SU-DHL-6 (cell line): ENCODE measurements around the gene MX1.

Experiments
- H2AFZ ChIP-seq: fragments of 200-600 bp; sonication (generic); 2 replicates; pipeline ENCODE4 v1.6.1; 2014; ENCODE audit warnings: low read depth, mild to moderate bottlenecking, moderate library complexity, mixed read lengths, antibody characterized with exemption, low read length; ENCODE audit not compliant: severe bottlenecking
- H3F3A ChIP-seq: fragments of 200-600 bp; shearing (Covaris generic); 2 replicates; pipeline ENCODE4 v1.6.0; 2016; ENCODE audit warnings: antibody characterized with exemption, mild to moderate bottlenecking; ENCODE audit not compliant: insufficient read depth
- H3K27ac ChIP-seq: fragments of 200-600 bp; sonication (generic); 2 replicates; pipeline ENCODE4 v1.5.1; 2016; ENCODE audit warnings: low read depth, mild to moderate bottlenecking, low read length, moderate library complexity, mixed read lengths
- H3K27me3 ChIP-seq: fragments of 200-600 bp; sonication (generic), shearing (Covaris generic); 2 replicates; pipeline ENCODE4 v1.6.0; 2014; ENCODE audit warnings: mild to moderate bottlenecking, low read length
- H3K36me3 ChIP-seq: fragments of 200-600 bp; sonication (generic); 2 replicates; pipeline ENCODE4 v1.6.1; 2014; ENCODE audit warnings: mild to moderate bottlenecking, low read length, mixed read lengths
- H3K4me2 ChIP-seq: fragments of 300-600, 200-600 bp; shearing (Covaris generic), sonication (generic); 2 replicates; pipeline ENCODE4 v1.6.0; 2014; ENCODE audit warnings: low read length, low read depth, mild to moderate bottlenecking; ENCODE audit not compliant: poor library complexity, severe bottlenecking
- H3K4me3 ChIP-seq: fragments of 200-600 bp; sonication (generic); 2 replicates; pipeline ENCODE4 v1.5.1; 2014; ENCODE audit warnings: antibody characterized with exemption, low read length, mild to moderate bottlenecking, mixed read lengths; ENCODE audit not compliant: insufficient read depth, poor library complexity, severe bottlenecking
- H3K79me2 ChIP-seq: fragments of 200-600 bp; sonication (generic); 2 replicates; pipeline ENCODE4 v1.6.1; 2014; ENCODE audit warnings: mild to moderate bottlenecking, low read length, moderate library complexity; ENCODE audit not compliant: insufficient read depth
- H3K9ac ChIP-seq: fragments of 200-600 bp; sonication (generic); 2 replicates; pipeline ENCODE4 v1.7.0; 2014; ENCODE audit warnings: mild to moderate bottlenecking, low read length
- H3K9me2 ChIP-seq: fragments of 200-600 bp; sonication (generic); replicated peaks from 2 replicates; pipeline ENCODE4 v1.6.1; 2014; ENCODE audit warnings: low read length; ENCODE audit not compliant: insufficient read depth
- H3K9me3 ChIP-seq: fragments of 200-600 bp; sonication (generic); 2 replicates; pipeline ENCODE4 v1.6.1; 2014; ENCODE audit warnings: low read length, mixed read lengths; ENCODE audit not compliant: insufficient read depth
- H4K20me1 ChIP-seq: fragments of 200-600 bp; sonication (generic); 2 replicates; pipeline ENCODE4 v1.6.1; 2014; ENCODE audit warnings: low read depth, mild to moderate bottlenecking, antibody characterized with exemption, low read length, moderate library complexity, mixed read lengths
- EZH2phosphoT487 ChIP-seq: fragments of 200-600 bp; sonication (generic), shearing (Covaris generic); conservative IDR thresholded peaks from 2 replicates; pipeline ENCODE4 v1.6.1; 2018; ENCODE audit warnings: mild to moderate bottlenecking, antibody characterized with exemption, low read length, moderate library complexity, mixed read lengths
- TF ChIP-seq, protein P1 (sequence below): fragments of 200-600 bp; sonication (generic); IDR thresholded peaks from one replicate; pipeline ENCODE4 v1.5.1; 2017; ENCODE audit warnings: antibody characterized with exemption, mild to moderate bottlenecking, low read length, moderate library complexity; ENCODE audit not compliant: insufficient read depth, poor library complexity, severe bottlenecking

MX1 gene

DNA sequence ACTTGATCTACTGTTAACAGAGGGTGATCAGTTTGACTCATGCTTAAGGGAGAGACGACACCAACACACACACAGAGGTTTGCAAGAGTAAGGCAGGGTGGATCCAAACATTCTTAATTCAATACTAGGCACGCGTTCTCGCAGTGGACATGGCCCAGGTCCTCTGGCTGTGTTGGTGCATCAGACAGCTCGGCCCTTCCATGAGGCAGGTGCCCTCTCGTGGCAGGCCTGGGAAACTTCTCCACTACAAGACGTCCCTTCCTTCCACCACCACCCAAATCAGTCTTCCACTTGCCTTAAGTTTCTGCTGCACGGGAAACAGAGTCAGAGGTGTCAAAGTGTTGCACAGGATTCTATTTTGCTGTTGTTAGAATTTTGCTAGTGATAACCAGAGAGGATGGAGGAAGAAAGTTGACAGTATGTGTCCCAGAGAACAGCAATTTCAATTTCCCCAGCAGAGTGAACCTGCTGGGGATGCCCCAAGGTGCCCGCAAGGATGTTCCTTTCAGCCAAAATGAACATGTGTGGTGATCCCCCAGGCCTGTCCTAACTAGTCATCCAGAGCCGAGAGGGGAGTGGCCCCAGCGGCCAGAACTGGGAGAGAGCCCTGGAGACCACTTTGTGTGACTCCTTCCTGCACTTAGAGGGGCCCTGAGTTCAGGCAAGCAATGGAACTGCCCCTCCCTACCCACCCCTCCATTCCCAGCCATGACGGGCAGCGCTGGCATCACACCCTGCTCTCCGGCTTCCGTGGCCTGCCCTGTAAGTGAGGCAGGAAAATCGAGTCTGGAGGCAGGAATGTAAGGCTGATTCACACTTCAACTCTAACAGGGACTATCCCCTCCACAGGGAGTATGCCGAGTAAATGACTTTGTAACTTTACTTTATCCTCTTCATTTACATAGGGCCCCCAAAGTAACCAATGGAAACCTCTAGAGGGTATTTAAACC is 34.8 kb downstream of the MX1 start:
- Histone ChIP-seq H3K9me3 (no peaks in the 10 kb centered on the region), H3K79me2 (no peaks in the 10 kb centered on the region), H3K9ac (no peak overlapping the region), H4K20me1 (no peaks in the 10 kb centered on the region), H2AFZ (no peak overlapping the region), H3K36me3 (no peaks in the 10 kb centered on the region), H3K4me3 (no peak overlapping the region), H3F3A (no peaks in the 10 kb centered on the region), H3K27ac (no peak overlapping the region), H3K27me3 (no peaks in the 10 kb centered on the region), H3K9me2 (no peaks in the 10 kb centered on the region), H3K4me2 (no peak overlapping the region)
- TF ChIP-seq, protein P1, sequence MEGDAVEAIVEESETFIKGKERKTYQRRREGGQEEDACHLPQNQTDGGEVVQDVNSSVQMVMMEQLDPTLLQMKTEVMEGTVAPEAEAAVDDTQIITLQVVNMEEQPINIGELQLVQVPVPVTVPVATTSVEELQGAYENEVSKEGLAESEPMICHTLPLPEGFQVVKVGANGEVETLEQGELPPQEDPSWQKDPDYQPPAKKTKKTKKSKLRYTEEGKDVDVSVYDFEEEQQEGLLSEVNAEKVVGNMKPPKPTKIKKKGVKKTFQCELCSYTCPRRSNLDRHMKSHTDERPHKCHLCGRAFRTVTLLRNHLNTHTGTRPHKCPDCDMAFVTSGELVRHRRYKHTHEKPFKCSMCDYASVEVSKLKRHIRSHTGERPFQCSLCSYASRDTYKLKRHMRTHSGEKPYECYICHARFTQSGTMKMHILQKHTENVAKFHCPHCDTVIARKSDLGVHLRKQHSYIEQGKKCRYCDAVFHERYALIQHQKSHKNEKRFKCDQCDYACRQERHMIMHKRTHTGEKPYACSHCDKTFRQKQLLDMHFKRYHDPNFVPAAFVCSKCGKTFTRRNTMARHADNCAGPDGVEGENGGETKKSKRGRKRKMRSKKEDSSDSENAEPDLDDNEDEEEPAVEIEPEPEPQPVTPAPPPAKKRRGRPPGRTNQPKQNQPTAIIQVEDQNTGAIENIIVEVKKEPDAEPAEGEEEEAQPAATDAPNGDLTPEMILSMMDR, result peak; percentile 55
- no peak for TF ChIP-seq EZH2phosphoT487

DNA sequence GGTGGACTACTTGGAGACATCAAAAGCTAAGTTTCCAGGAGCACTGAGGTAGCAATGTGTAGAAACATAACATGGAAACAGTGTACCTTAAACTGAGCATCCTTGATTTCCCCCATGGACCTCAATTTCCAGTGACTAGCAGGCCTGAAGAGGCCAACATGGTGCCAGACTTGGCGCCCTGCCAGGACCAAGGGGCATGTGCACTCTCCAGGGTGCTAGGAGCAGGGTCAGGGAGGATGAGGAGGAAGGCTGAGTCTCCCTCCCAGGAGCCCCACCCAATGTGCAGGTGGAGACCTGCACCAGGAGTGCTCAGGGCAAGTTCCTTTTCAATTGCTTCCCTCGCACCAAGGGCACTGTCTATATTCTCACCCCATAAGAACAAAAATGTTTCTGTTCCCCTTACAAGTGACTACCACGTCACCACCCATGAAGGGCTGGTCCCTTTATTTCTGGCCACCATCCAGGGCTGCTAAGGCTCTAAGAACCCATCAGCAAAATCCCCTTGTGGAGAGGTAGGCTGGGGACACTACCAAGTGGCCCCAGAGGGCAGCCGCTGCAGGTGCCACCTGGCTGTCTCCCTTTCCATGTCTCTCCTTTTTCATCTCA is 39.2 kb downstream of the MX1 start:
- H3K27me3 ChIP-seq, result no peaks in the 10 kb centered on the region
- H3K4me3 ChIP-seq, result no peak overlapping the region
- no peaks in the 10 kb centered on the region for H3F3A ChIP-seq
- no peaks in the 10 kb centered on the region for H3K79me2 ChIP-seq
- H3K4me2 ChIP-seq, result no peak overlapping the region
- H4K20me1 ChIP-seq, result no peaks in the 10 kb centered on the region
- H3K36me3 ChIP-seq, result no peaks in the 10 kb centered on the region
- H3K27ac ChIP-seq, result no peak overlapping the region
- no peaks in the 10 kb centered on the region for H3K9me2 ChIP-seq
- H2AFZ ChIP-seq, result no peak overlapping the region
- no peaks in the 10 kb centered on the region for H3K9me3 ChIP-seq
- TF ChIP-seq EZH2phosphoT487, result no peak
- TF ChIP-seq, protein P1, result no peak
- no peak overlapping the region for H3K9ac ChIP-seq

DNA sequence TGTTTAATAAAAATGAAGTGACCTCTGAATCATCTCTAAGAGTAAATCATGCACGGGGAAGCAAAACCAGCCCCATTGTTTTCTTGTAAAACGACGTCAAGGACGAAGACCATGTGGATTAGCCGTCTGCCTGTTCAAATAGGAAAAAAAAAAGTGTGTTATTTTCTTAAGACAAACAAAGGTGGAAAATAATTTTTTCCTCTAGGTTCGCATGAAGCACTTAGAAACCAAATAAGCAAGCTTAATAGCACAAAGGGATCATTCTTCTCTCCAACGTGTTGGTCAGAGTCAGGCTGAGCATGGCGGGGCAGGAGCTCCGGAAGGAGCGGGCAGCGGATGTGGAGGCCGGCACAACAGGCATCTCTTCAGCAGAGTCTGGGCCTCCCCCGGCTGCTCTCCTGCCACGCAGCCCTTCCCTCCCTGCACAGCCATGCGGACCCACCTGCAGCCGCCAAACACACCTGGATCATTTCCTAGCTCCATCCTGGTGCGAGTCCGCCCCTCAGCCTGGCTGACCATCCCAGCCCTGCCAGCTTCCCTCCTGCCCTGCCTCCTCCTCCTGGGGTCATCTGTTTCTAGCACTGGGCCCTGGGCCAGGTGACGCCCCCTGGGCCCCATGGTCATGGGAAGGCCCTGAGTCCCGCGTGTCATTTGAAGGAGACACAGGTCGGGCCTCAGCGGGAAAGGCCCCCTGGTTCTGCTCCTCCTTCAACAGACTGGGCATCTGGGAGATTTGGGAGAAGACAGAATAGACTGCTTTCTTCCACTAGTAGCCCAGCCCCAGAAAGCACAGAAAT is 40.2 kb downstream of the MX1 start:
- H3K79me2 ChIP-seq, result no peaks in the 10 kb centered on the region
- no peak overlapping the region for H3K4me3 ChIP-seq
- no peaks in the 10 kb centered on the region for H3K27me3 ChIP-seq
- no peaks in the 10 kb centered on the region for H4K20me1 ChIP-seq
- TF ChIP-seq, protein P1, result no peak
- no peak overlapping the region for H3K27ac ChIP-seq
- H3K9ac ChIP-seq, result no peak overlapping the region
- H3K9me2 ChIP-seq, result no peaks in the 10 kb centered on the region
- H3K36me3 ChIP-seq, result no peaks in the 10 kb centered on the region
- H3F3A ChIP-seq, result no peaks in the 10 kb centered on the region
- H3K9me3 ChIP-seq, result no peaks in the 10 kb centered on the region
- H3K4me2 ChIP-seq, result no peak overlapping the region
- no peak overlapping the region for H2AFZ ChIP-seq
